ENCODE data around the gene ANAPC5.

The ANAPC5 gene

DNA sequence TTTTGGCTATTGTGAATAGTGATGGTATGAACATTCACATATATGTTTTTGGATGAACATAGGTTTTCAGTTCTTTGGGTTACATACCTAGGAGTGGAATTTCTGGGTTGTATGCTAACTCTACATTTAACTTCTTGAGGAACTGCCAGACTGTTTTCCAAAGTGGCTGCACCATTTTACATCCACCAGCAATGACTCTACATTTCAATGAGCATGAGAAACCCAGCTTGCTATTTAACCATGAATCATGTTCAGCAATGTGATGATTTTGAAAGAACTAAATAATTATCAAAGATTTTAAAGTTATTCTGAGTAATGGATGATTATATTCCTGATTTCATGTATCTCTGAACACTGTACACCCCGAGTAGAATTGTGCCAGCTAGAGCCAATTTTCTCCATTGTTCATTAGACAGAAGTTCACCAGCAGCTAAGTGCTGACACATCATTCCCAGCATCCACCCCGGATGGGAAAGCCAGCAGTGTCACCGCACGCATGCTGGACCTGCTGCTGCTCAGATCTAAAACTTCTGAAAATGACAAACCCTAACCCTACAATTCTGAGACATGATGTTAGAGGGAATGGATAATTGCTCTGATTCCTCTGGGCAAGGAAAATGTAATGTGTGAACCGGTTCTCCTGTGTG, 13.3 kb upstream of the ANAPC5 start:
- no peak for DNase-seq (ENCODE audit: low read depth in 3 of 3)

- DNase-seq (ENCODE audit: low read depth in 3 of 3): no peak
These were observed 12.5 kb upstream of the ANAPC5 start for GRCh38 chr12:121364683-121365121.

- no peak for DNase-seq (ENCODE audit: low read depth in 3 of 3)
These were observed 5.9 kb upstream of the ANAPC5 start for GRCh38 chr12:121358073-121358472.

DNA sequence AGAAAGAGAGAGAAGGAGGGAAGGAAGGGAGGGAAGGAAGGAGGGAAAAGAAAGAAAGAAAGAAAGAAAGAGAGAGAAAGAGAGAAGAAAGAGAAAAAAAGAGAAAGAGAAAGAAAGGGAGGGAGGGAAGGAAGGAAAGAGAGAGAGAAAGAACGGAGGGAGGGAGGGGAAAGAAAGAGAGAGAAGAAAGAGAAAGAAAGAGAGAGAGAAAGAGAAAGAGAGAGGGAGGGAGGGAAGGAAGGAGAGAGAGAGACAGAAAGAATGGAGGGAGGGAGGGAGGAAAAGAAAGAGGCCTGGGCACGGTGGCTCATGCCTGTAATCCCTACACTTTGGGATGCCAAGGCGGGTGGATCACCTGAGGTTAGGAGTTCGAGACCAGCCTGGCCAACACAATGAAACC, 5.1 kb upstream of the ANAPC5 start:
- DNase-seq (ENCODE audit: low read depth in 3 of 3): no peak

- DNase-seq (ENCODE audit: low read depth in 3 of 3): no peak
These were observed 4.4 kb upstream of the ANAPC5 start for GRCh38 chr12:121356657-121357056.

GRCh38 chr12:121355818-121356217, 3.6 kb upstream of the ANAPC5 start:
- no peak for DNase-seq (ENCODE audit: low read depth in 3 of 3)

DNA sequence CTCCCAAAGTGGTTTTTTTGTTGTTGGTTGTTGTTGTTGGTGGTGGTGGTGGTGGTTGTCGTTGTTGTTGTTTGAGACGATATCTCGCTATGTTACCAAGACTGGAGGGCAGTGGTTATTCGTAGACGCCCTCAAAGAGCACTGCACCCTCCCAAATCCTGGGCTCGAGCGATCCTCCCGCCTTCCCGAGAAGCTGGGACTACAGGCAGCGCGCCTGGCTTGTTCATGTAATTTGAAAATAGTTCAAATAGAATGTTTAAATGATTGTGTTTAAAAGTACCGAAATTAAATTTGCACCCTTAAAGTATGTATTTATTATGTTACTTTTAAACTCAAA, 439 bp upstream of the ANAPC5 start:
- no peak for DNase-seq (ENCODE audit: low read depth in 3 of 3)

DNA sequence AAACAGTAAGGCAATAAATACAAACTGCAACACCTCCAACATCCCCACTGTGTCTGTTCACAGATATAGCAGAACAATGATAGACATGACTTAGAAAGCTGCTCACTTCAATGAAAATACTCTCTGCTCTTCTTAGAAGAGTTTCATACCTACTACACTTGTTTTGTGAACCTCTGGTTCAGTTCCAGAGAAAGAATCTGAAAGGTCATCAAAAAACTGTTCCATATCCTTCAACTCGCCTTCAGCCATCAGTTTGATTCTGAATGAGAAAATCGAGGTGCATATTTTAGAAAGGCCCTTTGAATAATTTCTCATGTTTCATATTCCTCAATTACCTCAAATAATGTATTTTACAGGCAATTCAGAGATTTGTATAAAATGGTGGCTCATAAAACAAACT, 5.5 kb downstream of the ANAPC5 start:
- DNase-seq (ENCODE audit: low read depth in 3 of 3): no peak

DNA sequence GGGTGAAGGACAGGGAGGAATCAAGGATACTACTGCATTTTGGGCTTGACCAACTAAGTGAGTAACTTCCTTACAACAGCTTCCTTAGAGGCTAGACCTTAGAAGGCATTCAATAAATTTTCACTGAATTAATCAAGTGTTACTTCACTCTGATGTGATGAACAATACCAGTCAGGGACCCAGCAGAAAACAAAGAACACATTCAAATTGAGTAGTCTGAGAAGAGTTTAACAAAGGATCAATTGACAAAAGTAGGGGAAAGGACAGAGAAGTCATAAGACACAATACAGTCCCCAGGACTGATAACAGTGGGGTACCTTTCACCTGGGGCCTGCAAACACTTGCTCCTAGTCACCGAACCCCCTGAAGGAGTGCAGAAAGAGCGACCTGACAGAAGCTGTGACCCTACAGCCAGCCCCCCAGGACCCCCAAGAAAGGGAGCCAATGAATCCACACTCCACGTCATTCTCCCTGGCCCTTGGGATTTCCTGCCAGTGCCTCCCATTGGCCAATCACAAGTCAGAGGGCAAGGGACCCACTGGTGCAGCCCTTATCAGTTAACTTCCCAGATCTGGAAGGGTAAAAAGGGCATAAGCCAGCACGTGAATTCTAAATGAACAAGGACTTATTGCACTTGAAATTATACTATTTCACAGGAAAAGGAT, 6.9 kb downstream of the ANAPC5 start:
- DNase-seq (ENCODE audit: low read depth in 3 of 3): no peak

GRCh38 chr12:121344506-121344905, 7.7 kb downstream of the ANAPC5 start:
- DNase-seq (ENCODE audit: low read depth in 3 of 3): no peak

- DNase-seq (ENCODE audit: low read depth in 3 of 3): no peak
These were observed 14.8 kb downstream of the ANAPC5 start for GRCh38 chr12:121337416-121337815.

DNA sequence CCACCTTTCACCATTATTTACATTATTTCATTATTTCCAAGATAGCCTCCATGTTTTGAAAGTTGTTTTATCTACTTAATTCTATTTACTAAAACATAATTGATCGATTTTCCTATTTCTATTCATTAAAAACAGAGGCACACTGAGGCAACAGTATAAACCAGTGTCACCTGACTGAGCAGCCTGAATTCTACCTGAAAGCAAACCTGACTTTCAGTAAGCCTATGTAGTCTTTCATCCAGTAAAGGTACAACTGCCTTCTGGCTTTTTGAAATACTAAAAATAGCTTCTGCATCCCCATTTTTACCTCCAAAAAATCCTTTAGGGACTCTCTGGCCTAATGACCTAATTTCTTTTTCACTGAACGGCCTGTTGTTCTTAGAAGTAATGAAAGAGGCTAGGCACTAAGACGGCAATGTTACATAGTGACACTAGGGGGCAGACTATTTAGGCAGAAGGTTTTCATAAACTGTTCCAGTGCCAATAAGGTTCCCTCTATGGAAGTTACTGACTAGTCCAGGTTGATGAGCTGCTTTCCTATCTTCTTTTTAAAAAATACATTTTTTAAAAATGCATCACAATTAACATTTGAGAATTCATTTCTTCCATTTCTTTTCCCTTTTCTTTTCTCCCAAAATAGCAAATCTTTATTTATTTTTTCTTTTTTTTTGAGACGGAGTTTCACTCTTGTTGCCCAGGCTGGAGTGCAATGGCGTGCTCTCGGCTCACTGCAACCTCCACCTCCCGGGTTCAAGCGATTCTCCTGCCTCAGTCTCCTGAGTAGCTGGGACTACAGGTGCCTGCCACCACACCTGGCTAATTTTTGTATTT, 17.5 kb downstream of the ANAPC5 start:
- DNase-seq (ENCODE audit: low read depth in 3 of 3): peak in 1 of 3 experiments; percentile 11

- no peak for DNase-seq (ENCODE audit: low read depth in 3 of 3)
These were observed 18.5 kb downstream of the ANAPC5 start for GRCh38 chr12:121333747-121334146.

DNA sequence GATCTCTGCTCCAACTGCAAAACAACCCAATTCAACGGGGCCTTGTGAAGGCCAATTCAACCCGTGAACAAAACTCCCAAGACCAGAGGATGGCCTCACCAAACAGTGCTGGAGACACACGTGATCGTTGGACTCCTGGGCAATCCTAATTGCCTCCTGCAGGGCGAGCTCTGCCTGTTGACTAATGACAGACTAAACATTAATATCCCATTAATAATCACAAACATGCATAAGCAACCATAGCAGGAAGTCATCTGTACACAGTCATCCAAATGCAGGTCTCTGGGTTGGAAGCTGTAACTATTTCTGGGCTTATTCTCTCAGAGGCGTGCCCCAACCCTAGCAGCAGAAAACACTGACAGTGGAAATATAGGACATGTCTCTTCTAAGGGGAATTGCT, 21.0 kb downstream of the ANAPC5 start:
- DNase-seq (ENCODE audit: low read depth in 3 of 3): no peak

- no peak for DNase-seq (ENCODE audit: low read depth in 3 of 3)
These were observed 21.5 kb downstream of the ANAPC5 start for GRCh38 chr12:121330692-121331091.

- no peak for DNase-seq (ENCODE audit: low read depth in 3 of 3)
These were observed 22.0 kb downstream of the ANAPC5 start for GRCh38 chr12:121330195-121330594.

DNA sequence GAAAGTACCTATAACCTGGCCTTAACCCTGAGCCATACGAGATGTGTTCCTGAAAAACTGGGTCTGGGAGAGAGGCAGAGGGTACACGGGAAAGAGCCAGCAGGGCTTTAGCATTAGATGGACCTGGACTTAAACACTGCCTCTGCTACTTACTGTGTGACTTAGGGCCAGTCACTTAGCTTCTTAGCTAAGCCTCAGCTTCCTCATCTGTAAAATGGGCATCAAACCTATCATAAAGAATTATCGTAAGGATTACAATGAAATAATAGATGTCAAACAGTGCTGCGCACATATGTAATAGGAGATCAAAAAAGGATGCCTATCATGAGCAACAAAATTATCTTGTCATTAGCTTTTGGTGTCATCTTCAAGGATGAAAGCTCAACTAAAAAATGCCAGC, 23.6 kb downstream of the ANAPC5 start:
- DNase-seq (ENCODE audit: low read depth in 3 of 3): no peak

GRCh38 chr12:121326996-121327674, 25.1 kb downstream of the ANAPC5 start:
- no peak for DNase-seq (ENCODE audit: low read depth in 3 of 3)

DNA sequence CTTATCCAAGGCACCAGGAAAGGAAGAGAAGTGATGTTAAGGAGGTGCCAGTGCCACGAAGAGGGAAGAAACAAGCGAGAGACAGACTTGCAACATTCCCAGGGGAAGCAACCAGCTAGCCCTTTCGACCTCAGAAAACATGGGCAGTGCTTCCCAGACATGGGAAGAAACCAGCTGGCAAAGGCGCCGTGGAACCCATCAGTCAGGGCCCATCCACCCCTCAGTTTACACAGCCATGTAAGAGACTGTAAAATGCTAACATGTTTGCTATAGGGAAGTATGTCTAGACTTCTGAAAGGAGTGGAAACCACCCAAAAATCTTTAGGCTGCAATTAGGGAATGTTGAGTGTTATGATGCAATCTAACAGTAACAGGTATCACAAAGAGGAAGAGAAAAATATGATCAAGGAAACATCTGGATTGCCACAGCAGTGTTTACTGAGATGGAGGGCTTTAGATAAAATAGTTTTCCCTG, 26.3 kb downstream of the ANAPC5 start:
- DNase-seq (ENCODE audit: low read depth in 3 of 3): no peak

DNA sequence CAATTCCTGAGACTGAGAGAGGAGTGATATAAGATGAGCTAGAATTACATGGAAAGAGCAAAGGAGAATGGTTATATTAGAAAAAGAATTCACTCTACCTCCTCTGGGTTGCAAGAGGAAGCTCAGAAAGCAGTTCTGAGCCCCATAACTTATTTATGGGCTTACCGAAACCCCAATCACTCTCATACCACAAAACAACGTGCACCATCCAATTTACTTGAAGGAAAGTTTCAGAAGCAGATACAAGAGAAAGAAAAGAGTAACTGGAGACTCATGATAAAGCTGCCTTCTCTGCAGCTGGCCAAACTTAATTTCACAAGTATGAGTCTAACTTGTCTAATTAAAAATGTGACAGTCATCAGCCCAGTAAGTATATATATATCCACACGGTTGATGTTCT, 28.3 kb downstream of the ANAPC5 start:
- DNase-seq (ENCODE audit: low read depth in 3 of 3): no peak

GRCh38 chr12:121318121-121318520, 34.1 kb downstream of the ANAPC5 start:
- DNase-seq (ENCODE audit: low read depth in 3 of 3): no peak

GRCh38 chr12:121314431-121314830, 37.8 kb downstream of the ANAPC5 start:
- DNase-seq (ENCODE audit: low read depth in 3 of 3): no peak

All from stimulated activated CD4-positive, alpha-beta T cell treated with anti-CD3 and anti-CD28 coated beads, TNF-alpha, amount 100 ng/mL, for 24 hours (primary cell).